GM12892 (cell line): ENCODE data around the gene DDX55. TPM values are rescaled to one million over a fixed set of nuclear protein-coding genes. Genes with fewer than 3 reads are reported as not detected.
"Not testable (repeated sequence)": the region's sequence is repeated elsewhere in the genome, so short reads cannot be mapped to it uniquely, and the experiment has no call there.

Source experiments
- DNase-seq: peaks from one replicate; pipeline ENCODE4 v3.0.0; 2011; ENCODE audit not compliant: insufficient read length
- FAIRE-seq: peaks from 2 replicates; lab custom pipeline; 2011; peaks lifted over from hg19 to GRCh38; lab: Jason Lieb, UNC
- POLR2A ChIP-seq: IDR thresholded peaks from 2 replicates; pipeline ENCODE4 v1.6.1; 2011; ENCODE audit warnings: low read depth, low read length, control low read depth
- POLR2AphosphoS5 ChIP-seq: IDR thresholded peaks from 2 replicates; pipeline ENCODE4 v1.6.1; 2011; ENCODE audit warnings: low read depth, low read length, control low read depth
- TAF1 ChIP-seq: IDR thresholded peaks from 2 replicates; pipeline ENCODE4 v1.6.1; 2011; ENCODE audit warnings: low read depth, mild to moderate bottlenecking, control low read depth, low read length, borderline replicate concordance
- polyA plus RNA-seq: library from polyadenylated mRNA; unstranded; fragments of >200 nt; gene quantifications from one replicate; pipeline ENCODE4 v1.2.1, GENCODE V29; 2012; ENCODE audit warnings: missing spikeins, inconsistent platforms; ENCODE audit not compliant: missing spikeins

DDX55 gene, protein sequence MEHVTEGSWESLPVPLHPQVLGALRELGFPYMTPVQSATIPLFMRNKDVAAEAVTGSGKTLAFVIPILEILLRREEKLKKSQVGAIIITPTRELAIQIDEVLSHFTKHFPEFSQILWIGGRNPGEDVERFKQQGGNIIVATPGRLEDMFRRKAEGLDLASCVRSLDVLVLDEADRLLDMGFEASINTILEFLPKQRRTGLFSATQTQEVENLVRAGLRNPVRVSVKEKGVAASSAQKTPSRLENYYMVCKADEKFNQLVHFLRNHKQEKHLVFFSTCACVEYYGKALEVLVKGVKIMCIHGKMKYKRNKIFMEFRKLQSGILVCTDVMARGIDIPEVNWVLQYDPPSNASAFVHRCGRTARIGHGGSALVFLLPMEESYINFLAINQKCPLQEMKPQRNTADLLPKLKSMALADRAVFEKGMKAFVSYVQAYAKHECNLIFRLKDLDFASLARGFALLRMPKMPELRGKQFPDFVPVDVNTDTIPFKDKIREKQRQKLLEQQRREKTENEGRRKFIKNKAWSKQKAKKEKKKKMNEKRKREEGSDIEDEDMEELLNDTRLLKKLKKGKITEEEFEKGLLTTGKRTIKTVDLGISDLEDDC
- 22.4 TPM for polyA plus RNA-seq

GRCh38 chr12:123601602-123602489, at the start of gene DDX55:
Gene DDX55, plus strand, starts transcription at chr12:123602099. Its CDS starts 50 bp downstream, at chr12:123602149.
- FAIRE-seq: peak; percentile 90
- peak; percentile 80 for DNase-seq
- TF ChIP-seq TAF1: peak; percentile 87
- peak; percentile 93 for TF ChIP-seq POLR2AphosphoS5
- peak; percentile 96 for TF ChIP-seq POLR2A

DNA sequence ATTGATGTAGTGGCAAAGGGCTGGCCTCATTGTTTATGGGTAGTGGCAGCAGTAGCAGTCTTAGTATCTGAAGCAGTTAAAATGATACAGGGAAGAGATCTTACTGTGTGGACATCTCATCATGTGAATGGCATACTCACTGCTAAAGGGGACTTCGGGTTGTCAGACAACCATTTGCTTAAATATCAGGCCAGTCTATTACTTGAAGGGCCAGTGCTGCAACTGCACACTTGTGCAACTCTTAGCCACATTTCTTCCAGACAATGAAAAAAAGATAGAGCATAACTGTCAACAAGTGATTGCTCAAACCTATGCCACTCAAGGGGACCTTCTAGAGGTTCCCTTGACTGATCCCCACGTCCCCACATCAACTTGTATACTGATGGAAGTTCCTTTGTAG, 47.8 kb upstream of the DDX55 start:
- not testable (repeated sequence) for FAIRE-seq, DNase-seq

DNA sequence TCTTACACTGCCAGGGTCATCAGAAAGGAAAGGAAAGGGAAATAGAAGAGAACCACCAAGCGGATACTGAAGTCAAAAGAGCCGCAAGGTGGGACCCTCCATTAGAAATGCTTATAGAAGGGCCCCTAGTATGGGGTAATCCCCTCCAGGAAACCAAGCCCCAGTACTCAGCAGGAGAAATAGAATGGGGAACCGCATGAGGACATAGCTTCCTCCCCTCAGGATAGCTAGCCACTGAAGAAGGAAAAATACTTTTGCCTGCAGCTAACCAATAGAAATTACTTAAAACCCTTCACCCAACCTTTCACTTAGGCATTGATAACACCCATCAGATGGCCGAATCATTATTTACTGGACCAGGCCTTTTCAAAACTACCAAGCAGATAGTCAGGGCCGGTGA, 47.1 kb upstream of the DDX55 start:
- DNase-seq, FAIRE-seq: not testable (repeated sequence)

GRCh38 chr12:123558487-123558886, 43.4 kb upstream of the DDX55 start:
- FAIRE-seq, DNase-seq: not testable (repeated sequence)

DNA sequence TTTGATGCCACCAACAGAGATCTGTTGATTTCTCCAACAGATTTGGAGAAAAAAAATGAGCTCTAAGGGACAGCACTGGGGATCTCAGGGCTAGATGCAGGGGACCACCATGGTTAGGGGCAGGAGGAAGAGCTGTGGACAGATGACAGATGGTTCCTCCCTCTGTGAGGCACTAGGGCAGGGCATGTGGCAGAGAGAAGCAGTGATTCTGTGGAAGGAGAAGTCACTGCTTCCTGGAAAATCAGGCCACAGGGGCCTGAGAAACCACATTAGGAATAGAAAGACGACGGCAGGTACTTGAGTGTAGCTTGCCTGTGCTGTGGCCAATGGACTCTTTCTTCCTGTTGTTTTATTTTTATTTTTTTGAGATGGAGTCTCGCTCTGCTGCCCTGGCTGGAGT, 42.4 kb upstream of the DDX55 start:
- no peak for FAIRE-seq
- no peak for TF ChIP-seq POLR2AphosphoS5
- no peak for TF ChIP-seq TAF1
- no peak for TF ChIP-seq POLR2A
- DNase-seq: no peak

DNA sequence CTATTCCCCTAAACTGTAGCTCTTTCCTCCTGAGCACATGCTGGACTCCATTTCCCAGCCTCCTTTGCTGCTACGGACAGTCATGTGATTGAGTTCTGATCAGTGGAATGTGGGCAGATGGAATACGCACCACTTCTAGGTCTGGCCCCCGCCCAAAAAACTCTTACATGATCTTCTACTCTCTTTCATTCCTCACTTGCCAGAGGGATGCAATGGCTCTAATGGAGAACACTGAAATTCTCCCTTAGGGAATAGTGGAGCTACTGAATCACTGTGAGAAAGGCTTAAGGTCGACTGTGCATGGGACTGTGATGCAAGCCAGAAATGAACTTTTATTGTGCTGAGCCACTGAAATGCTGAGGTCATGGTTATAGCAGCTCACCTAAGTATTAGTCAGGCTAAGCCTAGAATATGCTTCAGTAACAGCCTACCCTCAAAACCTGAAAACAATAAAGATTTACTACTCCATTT, 30.5 kb upstream of the DDX55 start:
- TF ChIP-seq POLR2AphosphoS5 (no peak), TAF1 (no peak), POLR2A (no peak)
- DNase-seq (no peak), FAIRE-seq (no peak)

DNA sequence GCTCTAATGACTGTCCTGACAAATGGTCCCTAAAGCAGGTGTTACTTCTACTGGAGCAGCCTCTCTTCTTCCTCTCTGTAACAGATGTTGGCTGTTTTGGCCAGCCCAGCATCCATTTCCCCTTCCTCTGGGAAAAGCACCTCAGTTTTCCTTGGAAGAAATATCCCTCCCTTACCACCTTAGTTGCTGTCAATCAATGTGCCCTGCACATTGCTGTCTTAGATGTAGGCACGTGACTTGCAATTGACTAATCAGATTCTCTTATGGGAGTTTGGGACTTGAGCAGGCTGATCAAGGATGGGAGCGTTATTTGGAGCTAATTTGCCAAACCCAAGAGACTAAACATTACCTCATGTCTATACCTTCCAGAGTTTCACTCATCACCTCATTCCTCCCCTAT, 29.5 kb upstream of the DDX55 start:
- DNase-seq (no peak), FAIRE-seq (no peak)
- TF ChIP-seq TAF1 (no peak), POLR2A (no peak), POLR2AphosphoS5 (no peak)

DNA sequence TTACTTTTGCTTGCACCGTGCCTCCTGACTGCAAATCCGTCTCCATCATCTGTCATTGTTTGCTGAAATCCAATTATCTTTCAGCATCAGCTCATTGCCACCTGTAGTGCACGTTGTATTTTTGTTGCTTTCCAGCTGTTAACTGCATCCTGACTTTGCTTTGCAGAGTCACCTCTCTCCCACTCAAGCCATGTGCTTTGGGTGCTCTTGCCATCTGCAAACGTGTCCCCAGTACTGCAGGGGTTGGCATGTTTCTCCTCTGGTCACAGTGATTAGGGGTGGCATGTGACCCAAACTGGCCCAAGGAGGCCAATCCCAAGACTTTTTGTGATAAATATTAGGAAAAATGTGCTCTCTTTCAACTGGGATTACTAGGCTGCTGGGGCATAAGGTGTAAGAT, 28.0 kb upstream of the DDX55 start:
- DNase-seq: no peak
- no peak for TF ChIP-seq TAF1
- no peak for TF ChIP-seq POLR2AphosphoS5
- TF ChIP-seq POLR2A: no peak
- FAIRE-seq: no peak

DNA sequence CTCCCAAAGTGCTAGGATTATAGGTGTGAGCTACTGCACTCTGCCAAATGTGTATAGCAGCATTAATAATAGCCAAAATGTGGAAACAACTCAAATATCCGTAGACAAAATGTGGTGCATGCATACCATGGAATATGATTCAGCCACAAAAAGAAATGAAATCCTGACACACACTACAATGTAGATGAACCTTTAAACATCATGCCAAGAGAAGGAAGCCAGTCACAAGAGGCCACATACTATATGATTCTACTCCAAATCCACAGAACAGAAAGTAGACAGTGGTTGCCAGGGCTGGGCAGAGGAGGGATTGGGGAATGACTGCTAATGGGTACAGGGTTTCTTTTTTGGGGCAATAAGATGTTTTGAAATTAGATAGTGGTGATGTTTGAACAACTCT, 25.3 kb upstream of the DDX55 start:
- TF ChIP-seq POLR2A (no peak), POLR2AphosphoS5 (no peak), TAF1 (no peak)
- DNase-seq: no peak
- no peak for FAIRE-seq

GRCh38 chr12:123578243-123578642, 23.7 kb upstream of the DDX55 start:
- no peak for FAIRE-seq
- DNase-seq: no peak
- TF ChIP-seq POLR2A (no peak), POLR2AphosphoS5 (no peak), TAF1 (no peak)

- DNase-seq, FAIRE-seq: not testable (repeated sequence)
Observed at GRCh38 chr12:123578829-123579228, 23.1 kb upstream of the DDX55 start.

DNA sequence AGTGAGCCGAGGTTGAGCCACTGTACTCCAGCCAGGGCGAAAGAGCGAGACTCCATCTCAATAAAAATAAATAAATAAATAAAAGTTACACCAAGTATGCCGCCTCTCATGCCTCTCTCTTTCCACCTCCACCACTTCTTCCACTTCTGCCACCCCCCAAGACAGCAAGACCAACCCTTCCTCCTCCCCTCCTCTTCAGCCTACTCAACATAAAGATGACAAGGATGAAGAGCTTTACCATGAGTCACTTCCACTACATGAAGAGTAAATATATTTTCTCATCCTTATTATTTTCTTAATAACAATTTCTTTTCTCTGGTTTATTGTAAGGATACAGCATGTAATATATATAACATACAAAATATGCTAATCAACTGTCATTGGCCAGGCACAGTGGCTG, 21.1 kb upstream of the DDX55 start:
- no peak for DNase-seq

More for the DNA sequence above, 21.1 kb upstream of the DDX55 start:
- no peak for TF ChIP-seq POLR2A
- no peak for TF ChIP-seq TAF1
- TF ChIP-seq POLR2AphosphoS5: no peak
- FAIRE-seq: no peak
